Measurements from ENCODE around the gene H2BK1. TPM values are rescaled to one million over a fixed set of nuclear protein-coding genes. Genes with fewer than 3 reads are reported as not detected.

Gene H2BK1
- total RNA-seq, 2 experiments from 2014 or later, result not detected

DNA sequence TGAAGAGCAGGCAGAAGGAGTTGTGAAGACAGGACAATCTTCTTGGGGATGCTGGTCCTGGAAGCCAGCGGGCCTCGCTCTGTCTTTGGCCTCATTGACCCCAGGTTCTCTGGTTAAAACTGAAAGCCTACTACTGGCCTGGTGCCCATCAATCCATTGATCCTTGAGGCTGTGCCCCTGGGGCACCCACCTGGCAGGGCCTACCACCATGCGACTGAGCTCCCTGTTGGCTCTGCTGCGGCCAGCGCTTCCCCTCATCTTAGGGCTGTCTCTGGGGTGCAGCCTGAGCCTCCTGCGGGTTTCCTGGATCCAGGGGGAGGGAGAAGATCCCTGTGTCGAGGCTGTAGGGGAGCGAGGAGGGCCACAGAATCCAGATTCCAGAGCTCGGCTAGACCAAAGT, 23.5 kb upstream of the H2BK1 start:
- peak overlapping the region in 1 of 2 donors; percentile 74 for H3K27ac ChIP-seq (ENCODE audit: low read depth in 1 of 2, low read length in 2 of 2)
- TF ChIP-seq, protein P1, sequence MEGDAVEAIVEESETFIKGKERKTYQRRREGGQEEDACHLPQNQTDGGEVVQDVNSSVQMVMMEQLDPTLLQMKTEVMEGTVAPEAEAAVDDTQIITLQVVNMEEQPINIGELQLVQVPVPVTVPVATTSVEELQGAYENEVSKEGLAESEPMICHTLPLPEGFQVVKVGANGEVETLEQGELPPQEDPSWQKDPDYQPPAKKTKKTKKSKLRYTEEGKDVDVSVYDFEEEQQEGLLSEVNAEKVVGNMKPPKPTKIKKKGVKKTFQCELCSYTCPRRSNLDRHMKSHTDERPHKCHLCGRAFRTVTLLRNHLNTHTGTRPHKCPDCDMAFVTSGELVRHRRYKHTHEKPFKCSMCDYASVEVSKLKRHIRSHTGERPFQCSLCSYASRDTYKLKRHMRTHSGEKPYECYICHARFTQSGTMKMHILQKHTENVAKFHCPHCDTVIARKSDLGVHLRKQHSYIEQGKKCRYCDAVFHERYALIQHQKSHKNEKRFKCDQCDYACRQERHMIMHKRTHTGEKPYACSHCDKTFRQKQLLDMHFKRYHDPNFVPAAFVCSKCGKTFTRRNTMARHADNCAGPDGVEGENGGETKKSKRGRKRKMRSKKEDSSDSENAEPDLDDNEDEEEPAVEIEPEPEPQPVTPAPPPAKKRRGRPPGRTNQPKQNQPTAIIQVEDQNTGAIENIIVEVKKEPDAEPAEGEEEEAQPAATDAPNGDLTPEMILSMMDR (IDR thresholded peaks at IDR 0.05), result no peak
- CTCF ChIA-PET, result interaction anchor here (2.0 kb wide), 1 partner anchor 10 kb away, joined by 10 read pairs; no protein-coding TSS in a partner anchor
- DNase-seq (no peak), ATAC-seq (ENCODE audit: poor library complexity) (no peak)
- Mint-ChIP-seq H3K27ac (peak overlapping the region; percentile 90), H3K4me3 (peak overlapping the region; percentile 99), H3K4me1 (ENCODE audit: low read depth) (peaks cover 44% of the 10 kb centered on the region), H3K9me3 (no peaks in the 10 kb centered on the region), H3K36me3 (ENCODE audit: low read depth) (peaks cover 43% of the 10 kb centered on the region), H3K27me3 (no peaks in the 10 kb centered on the region)
- H3K4me3 ChIP-seq (ENCODE audit: low read length), result peak overlapping the region; percentile 95
- POLR2A ChIA-PET, result interaction anchor here (0.6 to 3.6 kb wide), 3 partner anchors 9 to 251 kb away, joined by 3 to 18 read pairs (median 4); no protein-coding TSS in a partner anchor
- no peaks in the 10 kb centered on the region for H3K9me3 ChIP-seq (ENCODE audit: control insufficient read depth in 1 of 2, insufficient read depth in 1 of 2, low read length in 2 of 2)
- H3K27me3 ChIP-seq (ENCODE audit: control insufficient read depth in 1 of 2, insufficient read depth in 2 of 2, low read length in 2 of 2), result no peaks in the 10 kb centered on the region
- peaks cover 37% of the 10 kb centered on the region for H3K36me3 ChIP-seq (ENCODE audit: insufficient read depth, low read length)
- H3K4me1 ChIP-seq (ENCODE audit: insufficient read depth, low read length), result peaks cover 39% of the 10 kb centered on the region
- intact Hi-C loops (cut with DNase I, micrococcal nuclease), result loop anchor here (2.0 kb wide), 2 partner anchors 175 to 1609 kb away; partner anchors contain the start of gene SLC4A2 (in 1 of the 2)

DNA sequence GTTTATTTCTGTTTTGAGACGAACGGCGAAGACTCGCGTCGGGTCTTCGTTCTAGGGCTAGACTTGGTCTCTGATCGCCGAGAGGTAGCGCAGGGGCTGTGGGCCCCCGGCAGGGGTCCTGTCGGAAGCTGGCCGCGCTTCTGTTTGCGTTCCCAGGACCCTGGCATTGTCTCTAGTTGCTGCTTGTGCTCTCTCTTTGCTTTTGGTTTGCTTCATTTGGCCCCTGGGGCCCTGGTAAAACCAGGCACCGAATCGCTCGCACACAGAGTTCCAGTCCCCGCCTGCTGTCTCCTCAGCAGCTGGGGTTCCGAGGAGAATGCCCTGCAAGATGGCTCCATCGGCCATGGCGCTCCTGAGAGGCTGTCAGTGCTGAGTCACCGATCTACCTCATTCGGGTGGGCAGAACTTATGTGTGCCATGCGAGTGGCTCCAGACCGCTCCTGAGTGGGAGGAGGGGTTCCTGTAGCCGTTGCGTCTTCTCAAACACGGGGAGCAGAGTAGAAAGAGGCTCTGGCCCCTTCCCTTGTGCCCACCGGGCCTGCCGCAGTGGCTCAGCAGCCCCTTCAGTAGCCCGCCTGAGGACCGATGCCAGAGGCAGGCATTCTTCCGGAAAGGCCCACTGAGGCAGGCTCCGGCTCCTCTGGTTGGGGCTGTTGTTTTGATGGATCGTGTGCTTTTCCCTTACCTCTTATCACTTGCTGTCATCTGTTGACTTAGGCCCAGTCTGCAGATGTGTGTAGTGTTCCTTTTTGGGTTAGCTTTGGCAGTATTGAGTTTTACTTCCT, 22.8 kb upstream of the H2BK1 start:
- Histone ChIP-seq H3K27me3 (ENCODE audit: control insufficient read depth in 1 of 2, insufficient read depth in 2 of 2, low read length in 2 of 2) (no peaks in the 10 kb centered on the region), H3K4me3 (ENCODE audit: low read length) (peak overlapping the region; percentile 95), H3K9me3 (ENCODE audit: control insufficient read depth in 1 of 2, insufficient read depth in 1 of 2, low read length in 2 of 2) (no peaks in the 10 kb centered on the region), H3K4me1 (ENCODE audit: insufficient read depth, low read length) (peaks cover 40% of the 10 kb centered on the region), H3K27ac (ENCODE audit: low read depth in 1 of 2, low read length in 2 of 2) (peak overlapping the region; percentile 61 to 74), H3K36me3 (ENCODE audit: insufficient read depth, low read length) (peaks cover 32% of the 10 kb centered on the region)
- H3K27ac Mint-ChIP-seq, result peak overlapping the region; percentile 90
- ATAC-seq (ENCODE audit: poor library complexity) (peak; percentile 71), DNase-seq (peak; percentile 42 to 78 (median 59))
- H3K27me3 Mint-ChIP-seq, result no peaks in the 10 kb centered on the region
- ChIA-PET CTCF (interaction anchor here (0.9 to 2.0 kb wide), 3 partner anchors 11 to 215 kb away, joined by 3 to 10 read pairs (median 4); no protein-coding TSS in a partner anchor), POLR2A (interaction anchor here (1.0 to 3.6 kb wide), 6 partner anchors 9 to 200 kb away, joined by 3 to 18 read pairs (median 4); no protein-coding TSS in a partner anchor)
- H3K4me1 Mint-ChIP-seq (ENCODE audit: low read depth), result peaks cover 44% of the 10 kb centered on the region
- TF ChIP-seq, protein P1 (IDR thresholded peaks at IDR 0.05), result no peak
- H3K9me3 Mint-ChIP-seq, result no peaks in the 10 kb centered on the region
- peaks cover 43% of the 10 kb centered on the region for H3K36me3 Mint-ChIP-seq (ENCODE audit: low read depth)
- intact Hi-C loops (cut with DNase I, micrococcal nuclease), result loop anchor here (2.0 kb wide), 2 partner anchors 174 to 1608 kb away; partner anchors contain the start of gene SLC4A2 (in 1 of the 2)
- H3K4me3 Mint-ChIP-seq, result peak overlapping the region; percentile 99

DNA sequence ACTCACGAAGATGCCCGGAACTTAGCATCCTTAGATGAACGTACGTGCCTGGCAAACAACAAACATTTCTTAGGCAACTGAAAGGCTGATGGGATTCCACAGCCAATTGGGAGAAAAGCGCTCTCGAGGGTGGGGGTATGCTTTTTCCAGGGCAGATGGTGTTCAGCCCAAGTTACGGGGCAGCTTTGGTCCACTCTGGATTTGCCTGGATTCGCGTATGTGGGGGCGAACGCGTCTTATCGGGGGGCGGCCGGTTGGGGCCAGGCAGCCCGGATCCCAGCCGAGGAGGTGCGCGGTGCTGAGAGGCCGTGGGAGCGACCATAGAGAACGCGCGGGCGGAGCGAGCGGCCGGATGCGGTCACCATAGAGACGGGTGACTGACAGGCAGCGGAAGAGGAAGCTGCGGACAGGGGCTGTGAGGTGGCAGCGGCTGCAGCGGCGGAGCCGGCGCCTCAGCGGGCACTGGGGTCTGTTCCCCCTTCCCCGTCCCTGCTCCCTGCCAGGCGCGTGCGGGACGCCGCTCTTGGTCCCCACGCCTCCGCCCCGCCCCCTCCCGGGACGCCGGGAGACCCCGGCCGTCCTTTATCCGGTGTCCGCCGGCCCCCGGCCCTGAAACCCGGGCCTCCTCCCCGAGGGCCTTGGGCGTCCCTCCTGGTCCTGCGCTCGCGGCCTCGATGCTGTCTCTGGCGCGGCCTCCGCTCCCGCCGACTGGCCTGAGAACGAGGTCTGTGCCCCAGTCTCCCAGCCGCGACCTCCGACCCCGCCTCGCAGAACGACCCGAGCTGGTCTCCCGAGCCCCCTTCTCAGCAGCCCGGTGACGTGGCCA, 22.0 kb upstream of the H2BK1 start, which contains the start of gene CHPF2:
Gene CHPF2, plus strand, starts transcription at position 393 of the 826 bp plus-strand sequence. CDS start 1,529 bp downstream, outside the sequence.
- DNase-seq, result peak; percentile 73 to 93 (median 87)
- Mint-ChIP-seq H3K9me3 (no peaks in the 10 kb centered on the region), H3K27ac (peak within 1 kb of the TSS; percentile 90), H3K4me1 (ENCODE audit: low read depth) (peaks cover 45% of the 10 kb centered on the region), H3K4me3 (peak within 1 kb of the TSS; percentile 99), H3K27me3 (no peaks in the 10 kb centered on the region), H3K36me3 (ENCODE audit: low read depth) (peaks cover 45% of the 10 kb centered on the region)
- intact Hi-C loops (cut with DNase I, micrococcal nuclease), result loop anchor here (2.0 kb wide), 2 partner anchors 174 to 1608 kb away; partner anchors contain the start of gene SLC4A2 (in 1 of the 2)
- ChIA-PET CTCF (interaction anchor here (0.9 to 2.0 kb wide), 3 partner anchors 12 to 216 kb away, joined by 3 to 10 read pairs (median 4); no protein-coding TSS in a partner anchor), POLR2A (interaction anchor here (1.0 to 3.6 kb wide), 6 partner anchors 8 to 201 kb away, joined by 3 to 18 read pairs (median 4); no protein-coding TSS in a partner anchor)
- Histone ChIP-seq H3K9me3 (ENCODE audit: control insufficient read depth in 1 of 2, insufficient read depth in 1 of 2, low read length in 2 of 2) (no peaks in the 10 kb centered on the region), H3K27ac (ENCODE audit: low read depth in 1 of 2, low read length in 2 of 2) (peak within 1 kb of the TSS; percentile 61 to 74), H3K4me1 (ENCODE audit: insufficient read depth, low read length) (peaks cover 48% of the 10 kb centered on the region), H3K36me3 (ENCODE audit: insufficient read depth, low read length) (peaks cover 25% of the 10 kb centered on the region), H3K4me3 (ENCODE audit: low read length) (peak within 1 kb of the TSS; percentile 95), H3K27me3 (ENCODE audit: control insufficient read depth in 1 of 2, insufficient read depth in 2 of 2, low read length in 2 of 2) (no peaks in the 10 kb centered on the region)
- TF ChIP-seq, protein P1 (IDR thresholded peaks at IDR 0.05), result no peak
- ATAC-seq (ENCODE audit: poor library complexity), result peak; percentile 82

Data from CD4-positive, alpha-beta T cell (primary cell).